T-helper 2 cell treated with Interferon-gamma antibody and Interleukin-4, amounts not matched to agents 5 μg/mL and 100 μg/mL, for 36 hours (primary cell): ENCODE results near the gene SNED1.

Source experiments
- DNase-seq: peaks from one replicate; pipeline ENCODE4 v3.0.0; 2021; ENCODE audit warnings: low spot score
- H3K27ac Mint-ChIP-seq: one replicate; pipeline ENCODE4 v1.8.0; 2021; ENCODE audit warnings: mild to moderate bottlenecking, mixed read lengths
- H3K27me3 Mint-ChIP-seq: one replicate; pipeline ENCODE4 v1.8.0; 2021; ENCODE audit warnings: low read depth, mixed read lengths
- H3K36me3 Mint-ChIP-seq: one replicate; pipeline ENCODE4 v1.8.0; 2021; ENCODE audit warnings: low read depth, mixed read lengths
- H3K4me1 Mint-ChIP-seq: one replicate; pipeline ENCODE4 v1.8.0; 2021; ENCODE audit warnings: low read depth, mixed read lengths
- H3K4me3 Mint-ChIP-seq: one replicate; pipeline ENCODE4 v1.8.0; 2022; ENCODE audit warnings: mild to moderate bottlenecking, moderate library complexity, mixed read lengths
- H3K9me3 Mint-ChIP-seq: one replicate; pipeline ENCODE4 v1.8.0; 2021; ENCODE audit warnings: mixed read lengths

The SNED1 gene

GRCh38 chr2:240999873-241000541 lies 1.6 kb downstream of the SNED1 start:
- H3K36me3 Mint-ChIP-seq = no peaks in the 10 kb centered on the region
- peaks cover 12% of the 10 kb centered on the region for H3K9me3 Mint-ChIP-seq
- DNase-seq = no peak
- no peak overlapping the region for H3K27ac Mint-ChIP-seq
- peaks cover 29% of the 10 kb centered on the region for H3K27me3 Mint-ChIP-seq
- no peak overlapping the region for H3K4me3 Mint-ChIP-seq
- no peaks in the 10 kb centered on the region for H3K4me1 Mint-ChIP-seq

- H3K4me3 Mint-ChIP-seq = no peak overlapping the region
- H3K4me1 Mint-ChIP-seq = no peaks in the 10 kb centered on the region
- no peak for DNase-seq
- peaks cover 3% of the 10 kb centered on the region for H3K36me3 Mint-ChIP-seq
- peaks cover 20% of the 10 kb centered on the region for H3K9me3 Mint-ChIP-seq
- peaks cover 29% of the 10 kb centered on the region for H3K27me3 Mint-ChIP-seq
- no peak overlapping the region for H3K27ac Mint-ChIP-seq
These were observed 2.5 kb downstream of the SNED1 start for GRCh38 chr2:241000831-241001321.

GRCh38 chr2:241001413-241002274 lies 3.2 kb downstream of the SNED1 start:
- Mint-ChIP-seq H3K36me3 (peaks cover 3% of the 10 kb centered on the region), H3K4me3 (no peak overlapping the region), H3K27ac (no peak overlapping the region), H3K27me3 (peaks cover 28% of the 10 kb centered on the region), H3K4me1 (peaks cover 2% of the 10 kb centered on the region), H3K9me3 (peaks cover 24% of the 10 kb centered on the region)
- no peak for DNase-seq

GRCh38 chr2:241002275-241003046 lies 4.0 kb downstream of the SNED1 start:
- DNase-seq = no peak
- Mint-ChIP-seq H3K9me3 (peaks cover 24% of the 10 kb centered on the region), H3K4me3 (no peak overlapping the region), H3K36me3 (peaks cover 3% of the 10 kb centered on the region), H3K27me3 (peaks cover 20% of the 10 kb centered on the region), H3K27ac (no peak overlapping the region), H3K4me1 (peaks cover 5% of the 10 kb centered on the region)

GRCh38 chr2:241003047-241003360 lies 4.6 kb downstream of the SNED1 start:
- Mint-ChIP-seq H3K4me1 (peaks cover 5% of the 10 kb centered on the region), H3K4me3 (no peak overlapping the region)

GRCh38 chr2:241003369-241003768 lies 5.0 kb downstream of the SNED1 start:
- peaks cover 24% of the 10 kb centered on the region for H3K9me3 Mint-ChIP-seq
- no peak overlapping the region for H3K4me3 Mint-ChIP-seq
- peaks cover 3% of the 10 kb centered on the region for H3K36me3 Mint-ChIP-seq
- no peak overlapping the region for H3K27ac Mint-ChIP-seq
- DNase-seq = no peak
- peaks cover 5% of the 10 kb centered on the region for H3K4me1 Mint-ChIP-seq
- peaks cover 16% of the 10 kb centered on the region for H3K27me3 Mint-ChIP-seq

More at GRCh38 chr2:241003047-241003360, 4.6 kb downstream of the SNED1 start:
- Mint-ChIP-seq H3K36me3 (peaks cover 3% of the 10 kb centered on the region), H3K9me3 (peaks cover 24% of the 10 kb centered on the region), H3K27ac (no peak overlapping the region), H3K27me3 (peaks cover 18% of the 10 kb centered on the region)
- DNase-seq = no peak

GRCh38 chr2:241003830-241004564 lies 5.6 kb downstream of the SNED1 start:
- Mint-ChIP-seq H3K9me3 (peaks cover 24% of the 10 kb centered on the region), H3K27me3 (peaks cover 16% of the 10 kb centered on the region), H3K4me3 (no peak overlapping the region), H3K27ac (no peak overlapping the region), H3K36me3 (peaks cover 3% of the 10 kb centered on the region), H3K4me1 (peaks cover 5% of the 10 kb centered on the region)
- DNase-seq = no peak

- Mint-ChIP-seq H3K27me3 (peaks cover 5% of the 10 kb centered on the region), H3K4me1 (peaks cover 13% of the 10 kb centered on the region), H3K36me3 (peaks cover 3% of the 10 kb centered on the region), H3K27ac (no peak overlapping the region), H3K9me3 (peaks cover 24% of the 10 kb centered on the region), H3K4me3 (no peak overlapping the region)
- DNase-seq = no peak
These were observed 7.2 kb downstream of the SNED1 start for GRCh38 chr2:241005569-241005968.

GRCh38 chr2:241006412-241006811 lies 8.0 kb downstream of the SNED1 start:
- no peak overlapping the region for H3K4me3 Mint-ChIP-seq
- H3K36me3 Mint-ChIP-seq = peaks cover 3% of the 10 kb centered on the region
- DNase-seq = no peak
- peaks cover 13% of the 10 kb centered on the region for H3K4me1 Mint-ChIP-seq
- H3K27me3 Mint-ChIP-seq = no peaks in the 10 kb centered on the region
- H3K9me3 Mint-ChIP-seq = peaks cover 24% of the 10 kb centered on the region
- no peak overlapping the region for H3K27ac Mint-ChIP-seq

- DNase-seq = no peak
- Mint-ChIP-seq H3K27ac (no peak overlapping the region), H3K27me3 (no peaks in the 10 kb centered on the region), H3K4me3 (no peak overlapping the region), H3K4me1 (peaks cover 13% of the 10 kb centered on the region), H3K9me3 (peaks cover 24% of the 10 kb centered on the region), H3K36me3 (peaks cover 3% of the 10 kb centered on the region)
These were observed 8.7 kb downstream of the SNED1 start for GRCh38 chr2:241007111-241007510.

- Mint-ChIP-seq H3K9me3 (peaks cover 23% of the 10 kb centered on the region), H3K27me3 (peaks cover 3% of the 10 kb centered on the region), H3K36me3 (peaks cover 3% of the 10 kb centered on the region), H3K4me3 (no peak overlapping the region), H3K27ac (no peak overlapping the region), H3K4me1 (peaks cover 13% of the 10 kb centered on the region)
- DNase-seq = no peak
These were observed 9.7 kb downstream of the SNED1 start for GRCh38 chr2:241007880-241008710.

- peaks cover 3% of the 10 kb centered on the region for H3K36me3 Mint-ChIP-seq
- H3K4me1 Mint-ChIP-seq = peaks cover 13% of the 10 kb centered on the region
- peak overlapping the region; percentile 72 for H3K27ac Mint-ChIP-seq
- H3K9me3 Mint-ChIP-seq = peaks cover 17% of the 10 kb centered on the region
- H3K27me3 Mint-ChIP-seq = peaks cover 3% of the 10 kb centered on the region
- no peak overlapping the region for H3K4me3 Mint-ChIP-seq
- no peak for DNase-seq
These were observed 10.3 kb downstream of the SNED1 start for GRCh38 chr2:241008711-241009121.

GRCh38 chr2:241009191-241009590 lies 10.8 kb downstream of the SNED1 start:
- Mint-ChIP-seq H3K27me3 (peaks cover 3% of the 10 kb centered on the region), H3K27ac (peak overlapping the region; percentile 72), H3K4me3 (no peak overlapping the region), H3K4me1 (peaks cover 13% of the 10 kb centered on the region), H3K36me3 (peaks cover 3% of the 10 kb centered on the region), H3K9me3 (peaks cover 12% of the 10 kb centered on the region)
- no peak for DNase-seq
